Stromal cell of bone marrow (primary cell): ENCODE data around the gene SLC13A2.

Experiments used
- DNase-seq: peaks from one replicate; pipeline ENCODE4 v3.0.0-alpha.2; 2012; ENCODE audit warnings: low read depth

SLC13A2 gene

GRCh38 chr17:28534740-28535375 is 61.4 kb downstream of the SLC13A2 start:
- DNase-seq = no peak

GRCh38 chr17:28536532-28537218 is 63.2 kb downstream of the SLC13A2 start:
- no peak for DNase-seq

GRCh38 chr17:28537219-28537610 is 63.8 kb downstream of the SLC13A2 start:
- DNase-seq = no peak

- no peak for DNase-seq
Measured at GRCh38 chr17:28538296-28538895, 65.0 kb downstream of the SLC13A2 start.

- no peak for DNase-seq
Measured at GRCh38 chr17:28540231-28540630, 66.8 kb downstream of the SLC13A2 start.

- no peak for DNase-seq
Measured at GRCh38 chr17:28541439-28541838, 68.0 kb downstream of the SLC13A2 start.

- DNase-seq = no peak
Measured at GRCh38 chr17:28544402-28545140, 71.1 kb downstream of the SLC13A2 start.

- no peak for DNase-seq
Measured at GRCh38 chr17:28545141-28545503, 71.7 kb downstream of the SLC13A2 start.

- DNase-seq = no peak
Measured at GRCh38 chr17:28545787-28546415, 72.5 kb downstream of the SLC13A2 start.

- no peak for DNase-seq
Measured at GRCh38 chr17:28547096-28547622, 73.7 kb downstream of the SLC13A2 start.
